Esophagus squamous epithelium (tissue), 5 donors: ENCODE data around the gene RERE. TPM values are rescaled to one million over a fixed set of nuclear protein-coding genes. Genes with fewer than 3 reads are reported as not detected.
"Not testable (repeated sequence)": the region's sequence is repeated elsewhere in the genome, so short reads cannot be mapped to it uniquely, and the experiment has no call there.

Source experiments
- DNase-seq: peaks from one replicate; lab custom pipeline; 2025; lab: John Stamatoyannopoulos, UW
- H3K27ac ChIP-seq, 4 donors: fragments of 200-600 bp; sonication (generic); one replicate each; pipeline ENCODE4 v1.5.1; 2016 to 2019; ENCODE audit warnings: mild to moderate bottlenecking in 1 of 4
- H3K27me3 ChIP-seq, 4 donors: fragments of 200-600 bp; sonication (generic); 1 replicate in 3 of 4; 2 replicates in 1 of 4; pipeline versions ENCODE4 v1.5.1 to v1.6.0; 2017 to 2021; ENCODE audit warnings: antibody characterized with exemption in 1 of 4
- H3K36me3 ChIP-seq, 3 donors: fragments of 200-600 bp; sonication (generic); one replicate each; pipeline ENCODE4 v1.5.1; 2016 to 2019
- H3K4me1 ChIP-seq, 3 donors: fragments of 200-600 bp; sonication (generic); one replicate each; pipeline ENCODE4 v1.5.1; 2017 to 2019
- H3K4me3 ChIP-seq, 4 donors: fragments of 200-600 bp; sonication (generic); 1 replicate in 3 of 4; 2 replicates in 1 of 4; pipeline ENCODE4 v1.5.1; 2016 to 2019; ENCODE audit warnings: mild to moderate bottlenecking in 2 of 4, moderate library complexity in 1 of 4
- H3K9me3 ChIP-seq, 3 donors: fragments of 200-600 bp; sonication (generic); one replicate each; pipeline ENCODE4 v1.5.1; 2016 to 2019
- POLR2A ChIP-seq, 4 donors: fragments of 450-650 bp; IDR thresholded peaks; one replicate each; pipeline ENCODE4 v1.6.1; 2017; ENCODE audit warnings: antibody characterized with exemption in 4 of 4, mild to moderate bottlenecking in 4 of 4, moderate library complexity in 3 of 4
- WGBS, 2 donors: methylation state at CpG; one replicate each; pipeline ENCODE4 v1.1.5; 2018; 5-methylcytosine and 5-hydroxymethylcytosine counted together
- intact Hi-C: fragments of 100-400 bp; cut with DNase I; formaldehyde crosslinking; loops from one replicate; pipeline ENCODE4 v1.15.0; 2022
- total RNA-seq, 4 donors: library from RNA; depleted of rRNA; stranded (reverse); fragments of >200 nt; gene quantifications; one replicate each; pipeline ENCODE4 v1.1.0, GENCODE V29; 2016
- TF ChIP-seq, protein P1 (sequence below), 6 experiments: fragments of 450-650 bp in 4 of 6; fragments of 200-600 bp in 2 of 6; sonication (generic) in 2 of 6; IDR thresholded peaks; one replicate each; pipeline ENCODE4 v1.5.1; 2016 to 2019; ENCODE audit warnings: antibody characterized with exemption in 6 of 6, mild to moderate bottlenecking in 4 of 6, moderate library complexity in 4 of 6
- donor health status: DM: yes; HTN: yes; CAD: no.

RERE gene
- total RNA-seq, 4 donors from 2014 or later = 27.5 to 56.6 (median 32.1) TPM

- H3K27me3 ChIP-seq = no peaks in the 10 kb centered on the region
- no peak for DNase-seq
- H3K4me1 ChIP-seq = peaks cover 23 to 62% (median 27%) of the 10 kb centered on the region in 3 donors
- WGBS, 2 donors = 11 to 13% methylated on average over 7 of the region's 7 CpGs
- H3K27ac ChIP-seq = peak overlapping the region; percentile 80 to 93 (median 84)
- peak overlapping the region; percentile 51 to 87 (median 64) for H3K4me3 ChIP-seq
- intact Hi-C loops = no loop called here
- H3K9me3 ChIP-seq = no peaks in the 10 kb centered on the region
- H3K36me3 ChIP-seq = no peaks in the 10 kb centered on the region
- TF ChIP-seq, protein P1, sequence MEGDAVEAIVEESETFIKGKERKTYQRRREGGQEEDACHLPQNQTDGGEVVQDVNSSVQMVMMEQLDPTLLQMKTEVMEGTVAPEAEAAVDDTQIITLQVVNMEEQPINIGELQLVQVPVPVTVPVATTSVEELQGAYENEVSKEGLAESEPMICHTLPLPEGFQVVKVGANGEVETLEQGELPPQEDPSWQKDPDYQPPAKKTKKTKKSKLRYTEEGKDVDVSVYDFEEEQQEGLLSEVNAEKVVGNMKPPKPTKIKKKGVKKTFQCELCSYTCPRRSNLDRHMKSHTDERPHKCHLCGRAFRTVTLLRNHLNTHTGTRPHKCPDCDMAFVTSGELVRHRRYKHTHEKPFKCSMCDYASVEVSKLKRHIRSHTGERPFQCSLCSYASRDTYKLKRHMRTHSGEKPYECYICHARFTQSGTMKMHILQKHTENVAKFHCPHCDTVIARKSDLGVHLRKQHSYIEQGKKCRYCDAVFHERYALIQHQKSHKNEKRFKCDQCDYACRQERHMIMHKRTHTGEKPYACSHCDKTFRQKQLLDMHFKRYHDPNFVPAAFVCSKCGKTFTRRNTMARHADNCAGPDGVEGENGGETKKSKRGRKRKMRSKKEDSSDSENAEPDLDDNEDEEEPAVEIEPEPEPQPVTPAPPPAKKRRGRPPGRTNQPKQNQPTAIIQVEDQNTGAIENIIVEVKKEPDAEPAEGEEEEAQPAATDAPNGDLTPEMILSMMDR (IDR thresholded peaks at IDR 0.05) = no peak
- no peak for TF ChIP-seq POLR2A (IDR thresholded peaks at IDR 0.05)
Measured at GRCh38 chr1:8702472-8702849, 115.0 kb downstream of the RERE start.

- H3K4me3 ChIP-seq = peak overlapping the region; percentile 51 to 87 (median 64)
- H3K27me3 ChIP-seq = no peaks in the 10 kb centered on the region
- peak overlapping the region; percentile 38 to 87 (median 80) for H3K27ac ChIP-seq
- H3K4me1 ChIP-seq = peaks cover 22 to 56% (median 23%) of the 10 kb centered on the region in 3 donors
- intact Hi-C loops = no loop called here
- no peak for TF ChIP-seq POLR2A (IDR thresholded peaks at IDR 0.05)
- H3K36me3 ChIP-seq = no peaks in the 10 kb centered on the region
- 3 to 10% methylated on average over 7 of the region's 7 CpGs for WGBS, 2 donors
- DNase-seq = no peak
- no peaks in the 10 kb centered on the region for H3K9me3 ChIP-seq
Measured at GRCh38 chr1:8701794-8702471, 115.5 kb downstream of the RERE start.

- no peak for DNase-seq
- WGBS, 2 donors = 93 to 96% methylated on average over 7 of the region's 7 CpGs
- no peak overlapping the region for H3K27ac ChIP-seq
- TF ChIP-seq POLR2A (IDR thresholded peaks at IDR 0.05) = no peak
- TF ChIP-seq, protein P1 (IDR thresholded peaks at IDR 0.05) = no peak
- no peaks in the 10 kb centered on the region for H3K36me3 ChIP-seq
- no peak overlapping the region for H3K4me3 ChIP-seq
- H3K9me3 ChIP-seq = no peaks in the 10 kb centered on the region
- intact Hi-C loops = no loop called here
- H3K27me3 ChIP-seq = no peaks in the 10 kb centered on the region
- peaks cover 16 to 44% (median 23%) of the 10 kb centered on the region in 3 donors for H3K4me1 ChIP-seq
Measured at GRCh38 chr1:8699679-8700078, 117.8 kb downstream of the RERE start.

DNA sequence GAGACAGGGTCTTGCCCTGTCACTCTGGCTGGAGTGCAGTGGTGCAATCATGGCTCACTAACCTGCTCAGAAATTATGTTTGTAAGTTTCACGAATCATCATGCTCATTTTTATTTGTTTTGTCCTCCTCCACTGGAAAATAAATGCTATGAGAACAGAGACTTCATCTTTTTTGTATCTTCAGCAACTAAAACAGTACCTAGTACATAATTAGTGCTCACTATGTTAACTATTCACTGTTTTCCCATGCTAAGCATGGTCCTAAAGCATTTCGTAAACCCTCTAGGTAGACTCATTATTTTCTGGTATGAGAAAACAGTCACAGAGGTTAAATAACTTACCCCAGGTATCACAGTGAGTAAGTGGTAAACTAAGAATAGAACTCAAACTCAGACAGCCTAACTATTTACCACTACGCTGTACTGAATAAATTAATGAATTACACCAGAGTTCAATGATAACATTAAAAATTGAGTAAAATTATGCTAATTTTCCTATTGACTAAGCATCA, 118.4 kb downstream of the RERE start:
- Histone ChIP-seq H3K4me1 (peaks cover 16 to 40% (median 23%) of the 10 kb centered on the region in 3 donors), H3K9me3 (no peaks in the 10 kb centered on the region), H3K27me3 (no peaks in the 10 kb centered on the region), H3K27ac (no peak overlapping the region), H3K4me3 (no peak overlapping the region), H3K36me3 (no peaks in the 10 kb centered on the region)
- no peak for DNase-seq
- intact Hi-C loops = no loop called here
- WGBS, 2 donors = 86 to 89% methylated on average over 3 of the region's 3 CpGs
- TF ChIP-seq, protein P1 (IDR thresholded peaks at IDR 0.05) = no peak
- TF ChIP-seq POLR2A (IDR thresholded peaks at IDR 0.05) = no peak

- TF ChIP-seq, protein P1 (IDR thresholded peaks at IDR 0.05) = no peak
- TF ChIP-seq POLR2A (IDR thresholded peaks at IDR 0.05) = no peak
- Histone ChIP-seq H3K4me3 (no peak overlapping the region), H3K4me1 (peaks cover 16 to 33% (median 17%) of the 10 kb centered on the region in 3 donors), H3K36me3 (no peaks in the 10 kb centered on the region), H3K27me3 (no peaks in the 10 kb centered on the region), H3K9me3 (no peaks in the 10 kb centered on the region), H3K27ac (no peak overlapping the region)
- intact Hi-C loops = no loop called here
- DNase-seq = no peak
- WGBS, 2 donors = 83 to 86% methylated on average over 3 of the region's 3 CpGs
Measured at GRCh38 chr1:8698012-8698630, 119.3 kb downstream of the RERE start.

- H3K9me3 ChIP-seq, intact Hi-C loops, DNase-seq, H3K36me3 ChIP-seq, H3K27ac ChIP-seq, H3K27me3 ChIP-seq, H3K4me1 ChIP-seq, H3K4me3 ChIP-seq: not testable (repeated sequence)
- WGBS, 2 donors = 92 to 98% methylated on average over 4 of the region's 4 CpGs
Measured at GRCh38 chr1:8695442-8695841, 122.0 kb downstream of the RERE start.
